Measurements from ENCODE around the gene MARCHF9. TPM values are rescaled to one million over a fixed set of nuclear protein-coding genes. Genes with fewer than 3 reads are reported as not detected.

The MARCHF9 gene
- total RNA-seq, 1 experiment from 2014 or later: 30.3 TPM

DNA sequence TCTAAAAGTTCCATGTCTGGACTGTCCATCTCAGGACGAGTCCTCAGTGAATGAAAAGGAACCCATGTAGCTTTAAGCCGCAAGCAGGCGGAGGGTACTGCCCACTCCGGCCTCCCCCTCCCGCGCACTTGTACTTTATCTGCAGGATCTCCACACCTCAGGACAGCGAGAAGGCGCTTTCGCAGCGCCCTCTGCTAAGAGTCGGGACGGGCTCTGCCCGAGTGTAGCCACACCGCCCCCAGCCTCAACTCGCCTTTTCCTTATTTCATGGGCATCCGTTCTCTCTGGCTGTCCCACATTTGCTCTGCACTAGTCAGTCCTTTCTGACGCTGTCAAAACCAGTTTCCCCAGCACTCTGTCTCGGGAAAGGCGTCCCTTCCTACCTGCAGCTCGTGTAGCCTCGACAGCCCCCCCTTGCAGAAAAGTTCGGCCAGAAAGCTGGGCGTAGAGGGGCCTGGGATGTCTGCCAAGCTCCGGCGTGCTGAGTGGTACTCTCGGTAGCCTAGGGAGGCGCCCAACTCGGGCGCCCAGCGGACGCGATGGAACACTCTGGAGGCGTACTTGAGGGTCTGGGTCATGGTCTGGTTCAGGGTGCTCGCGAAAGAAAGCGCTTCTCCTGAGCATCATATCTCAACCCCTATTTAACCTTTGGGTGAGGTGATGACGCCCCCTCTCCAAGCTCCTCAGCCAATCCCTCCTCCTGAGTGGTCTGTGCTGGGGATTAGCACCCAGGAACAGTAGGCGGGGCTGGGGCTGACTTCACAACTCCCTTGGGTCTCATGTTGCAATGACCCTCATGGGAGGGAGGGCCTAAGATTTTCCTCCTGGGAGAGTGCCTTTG, 11.8 kb downstream of the MARCHF9 start, which contains the start of gene CYP27B1:
TSS of gene CYP27B1 (minus strand) at position 615 of the 841 bp plus-strand sequence. CDS start at position 578, 37 bp downstream.
- Histone ChIP-seq H3K9me3 (ENCODE audit: low read length) (no peaks in the 10 kb centered on the region), H3K27me3 (ENCODE audit: low read length) (no peaks in the 10 kb centered on the region), H3K4me2 (ENCODE audit: low read depth, low read length, poor library complexity, severe bottlenecking) (no peak within 1 kb of the TSS), H2AFZ (ENCODE audit: low read length) (no peak within 1 kb of the TSS), H3K9ac (ENCODE audit: low read length) (no peak within 1 kb of the TSS), H3K4me3 (ENCODE audit: low read length) (no peak within 1 kb of the TSS), H3K27ac (ENCODE audit: low read length) (no peak within 1 kb of the TSS), H4K20me1 (ENCODE audit: insufficient read depth, low read depth, low read length) (no peaks in the 10 kb centered on the region), H3K79me2 (ENCODE audit: low read length) (peaks cover 11% of the 10 kb centered on the region), H3K36me3 (ENCODE audit: insufficient read depth, low read length) (peaks cover 4% of the 10 kb centered on the region; the same call in 1 of the 2 replicates), H3K9me2 (replicated peaks; ENCODE audit: insufficient read depth, low read length) (no peaks in the 10 kb centered on the region), H3K4me1 (ENCODE audit: low read length) (peaks cover 15% of the 10 kb centered on the region)
- DNase-seq: no peak

DNA sequence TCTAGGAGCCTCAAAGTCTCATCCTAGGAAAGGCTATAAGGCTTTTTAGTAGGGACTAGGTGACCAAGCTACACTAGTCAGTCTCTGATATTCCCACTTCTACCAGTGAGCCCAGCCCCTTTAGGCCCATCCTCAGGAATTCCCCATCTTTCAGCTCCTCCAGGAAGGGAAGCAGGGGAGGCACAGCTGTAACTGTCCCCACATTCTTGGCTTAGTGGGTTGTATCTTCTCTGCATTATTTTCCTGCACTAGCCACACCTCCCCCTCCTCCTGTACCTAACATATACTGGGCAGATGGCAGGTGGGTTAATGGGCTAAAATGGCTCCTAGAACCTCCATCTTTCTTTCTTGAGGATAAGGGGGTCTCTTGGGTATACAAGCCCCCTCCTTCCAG, 12.4 kb downstream of the MARCHF9 start:
- Histone ChIP-seq H3K79me2 (ENCODE audit: low read length) (peaks cover 11% of the 10 kb centered on the region), H3K4me3 (ENCODE audit: low read length) (no peak overlapping the region), H3K4me2 (ENCODE audit: low read depth, low read length, poor library complexity, severe bottlenecking) (no peak overlapping the region), H3K36me3 (ENCODE audit: insufficient read depth, low read length) (peaks cover 4% of the 10 kb centered on the region; the same call in 1 of the 2 replicates), H3K9me2 (replicated peaks; ENCODE audit: insufficient read depth, low read length) (no peaks in the 10 kb centered on the region), H3K27me3 (ENCODE audit: low read length) (no peaks in the 10 kb centered on the region), H3K27ac (ENCODE audit: low read length) (no peak overlapping the region), H3K9me3 (ENCODE audit: low read length) (no peaks in the 10 kb centered on the region), H3K4me1 (ENCODE audit: low read length) (peaks cover 16% of the 10 kb centered on the region), H2AFZ (ENCODE audit: low read length) (no peak overlapping the region), H4K20me1 (ENCODE audit: insufficient read depth, low read depth, low read length) (no peaks in the 10 kb centered on the region), H3K9ac (ENCODE audit: low read length) (no peak overlapping the region)
- DNase-seq: no peak

DNA sequence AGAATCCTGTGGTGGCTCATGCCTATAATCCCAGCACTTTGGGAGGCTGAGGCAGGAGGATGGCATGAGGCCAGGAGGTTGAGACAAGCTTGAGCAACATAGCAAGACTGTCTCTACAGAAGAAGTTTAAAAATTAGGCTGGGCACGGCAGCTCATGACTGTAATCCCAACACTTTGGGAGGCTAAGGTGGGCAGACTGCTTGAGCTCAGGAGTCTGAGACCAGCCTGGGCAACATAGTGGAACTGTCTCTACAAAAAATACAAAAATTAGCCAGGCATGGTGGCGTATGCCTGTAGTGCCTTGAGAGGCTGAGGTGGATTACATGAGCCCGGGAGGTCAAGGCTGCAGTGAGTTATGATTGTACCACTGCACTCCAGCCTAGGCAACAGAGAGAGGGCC, 13.0 kb downstream of the MARCHF9 start:
- Histone ChIP-seq H3K4me3 (ENCODE audit: low read length) (no peak overlapping the region), H4K20me1 (ENCODE audit: insufficient read depth, low read depth, low read length) (no peaks in the 10 kb centered on the region), H3K36me3 (ENCODE audit: insufficient read depth, low read length) (peaks cover 4% of the 10 kb centered on the region; the same call in 1 of the 2 replicates), H3K9me3 (ENCODE audit: low read length) (no peaks in the 10 kb centered on the region), H3K4me2 (ENCODE audit: low read depth, low read length, poor library complexity, severe bottlenecking) (no peak overlapping the region), H3K9ac (ENCODE audit: low read length) (no peak overlapping the region), H3K9me2 (replicated peaks; ENCODE audit: insufficient read depth, low read length) (no peaks in the 10 kb centered on the region), H3K27me3 (ENCODE audit: low read length) (no peaks in the 10 kb centered on the region), H3K4me1 (ENCODE audit: low read length) (peaks cover 22% of the 10 kb centered on the region), H3K27ac (ENCODE audit: low read length) (no peak overlapping the region), H2AFZ (ENCODE audit: low read length) (no peak overlapping the region), H3K79me2 (ENCODE audit: low read length) (peaks cover 15% of the 10 kb centered on the region)
- no peak for DNase-seq

- no peak overlapping the region for H3K27ac ChIP-seq (ENCODE audit: low read length)
- H2AFZ ChIP-seq (ENCODE audit: low read length): no peak overlapping the region
- no peaks in the 10 kb centered on the region for H3K9me3 ChIP-seq (ENCODE audit: low read length)
- H3K9me2 ChIP-seq (replicated peaks; ENCODE audit: insufficient read depth, low read length): no peaks in the 10 kb centered on the region
- H3K4me3 ChIP-seq (ENCODE audit: low read length): no peak overlapping the region
- peaks cover 16% of the 10 kb centered on the region for H3K79me2 ChIP-seq (ENCODE audit: low read length)
- no peak overlapping the region for H3K9ac ChIP-seq (ENCODE audit: low read length)
- H4K20me1 ChIP-seq (ENCODE audit: insufficient read depth, low read depth, low read length): no peaks in the 10 kb centered on the region
- H3K4me1 ChIP-seq (ENCODE audit: low read length): peaks cover 31% of the 10 kb centered on the region
- no peaks in the 10 kb centered on the region for H3K27me3 ChIP-seq (ENCODE audit: low read length)
- H3K4me2 ChIP-seq (ENCODE audit: low read depth, low read length, poor library complexity, severe bottlenecking): no peak overlapping the region
- H3K36me3 ChIP-seq (ENCODE audit: insufficient read depth, low read length): peaks cover 4% of the 10 kb centered on the region; the same call in 1 of the 2 replicates
- no peak for DNase-seq
Measured at GRCh38 chr12:57769594-57769993, 14.7 kb downstream of the MARCHF9 start.

DNA sequence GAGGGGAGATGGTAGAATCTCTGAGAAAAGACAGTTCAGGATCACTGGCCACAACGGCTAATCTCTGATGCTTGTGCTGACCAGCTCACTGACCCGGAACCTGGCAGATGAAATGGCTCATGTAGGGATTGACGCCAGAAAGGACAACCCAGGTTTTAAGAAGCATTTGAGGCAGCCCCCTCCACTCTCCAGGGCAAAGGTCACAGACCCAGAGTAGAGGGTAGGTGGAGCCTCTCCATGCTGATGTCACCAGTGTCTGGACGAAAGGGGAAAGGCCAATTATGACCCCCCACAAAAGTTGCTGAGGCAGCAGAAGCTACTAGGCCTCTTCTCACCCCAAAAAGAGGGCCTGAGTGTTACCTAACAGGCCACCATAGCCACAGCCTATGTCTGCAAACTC, 15.8 kb downstream of the MARCHF9 start:
- no peaks in the 10 kb centered on the region for H3K9me3 ChIP-seq (ENCODE audit: low read length)
- H3K27me3 ChIP-seq (ENCODE audit: low read length): no peaks in the 10 kb centered on the region
- peaks cover 27% of the 10 kb centered on the region for H3K4me1 ChIP-seq (ENCODE audit: low read length)
- no peak overlapping the region for H3K27ac ChIP-seq (ENCODE audit: low read length)
- H2AFZ ChIP-seq (ENCODE audit: low read length): no peak overlapping the region
- H3K4me3 ChIP-seq (ENCODE audit: low read length): peak overlapping the region; percentile 94
- H3K4me2 ChIP-seq (ENCODE audit: low read depth, low read length, poor library complexity, severe bottlenecking): peak overlapping the region; percentile 80
- H3K9me2 ChIP-seq (replicated peaks; ENCODE audit: insufficient read depth, low read length): no peaks in the 10 kb centered on the region
- no peak for DNase-seq
- peaks cover 16% of the 10 kb centered on the region for H3K79me2 ChIP-seq (ENCODE audit: low read length)
- H4K20me1 ChIP-seq (ENCODE audit: insufficient read depth, low read depth, low read length): no peaks in the 10 kb centered on the region
- H3K36me3 ChIP-seq (ENCODE audit: insufficient read depth, low read length): peaks cover 4% of the 10 kb centered on the region; the same call in 1 of the 2 replicates
- peak overlapping the region; percentile 85 for H3K9ac ChIP-seq (ENCODE audit: low read length)

- Histone ChIP-seq H3K36me3 (ENCODE audit: insufficient read depth, low read length) (peaks cover 4% of the 10 kb centered on the region; the same call in 1 of the 2 replicates), H3K4me2 (ENCODE audit: low read depth, low read length, poor library complexity, severe bottlenecking) (peak overlapping the region; percentile 80), H3K9me2 (replicated peaks; ENCODE audit: insufficient read depth, low read length) (no peaks in the 10 kb centered on the region), H3K4me3 (ENCODE audit: low read length) (peak overlapping the region; percentile 94), H3K79me2 (ENCODE audit: low read length) (peaks cover 16% of the 10 kb centered on the region), H3K4me1 (ENCODE audit: low read length) (peaks cover 27% of the 10 kb centered on the region), H2AFZ (ENCODE audit: low read length) (peak overlapping the region; percentile 93), H4K20me1 (ENCODE audit: insufficient read depth, low read depth, low read length) (no peaks in the 10 kb centered on the region), H3K9me3 (ENCODE audit: low read length) (no peaks in the 10 kb centered on the region), H3K27me3 (ENCODE audit: low read length) (no peaks in the 10 kb centered on the region), H3K9ac (ENCODE audit: low read length) (peak overlapping the region; percentile 85), H3K27ac (ENCODE audit: low read length) (peak overlapping the region; percentile 47; the same call in 1 of the 2 replicates)
- peak; percentile 98 for DNase-seq
Measured at GRCh38 chr12:57771236-57771872, 16.5 kb downstream of the MARCHF9 start.

DNA sequence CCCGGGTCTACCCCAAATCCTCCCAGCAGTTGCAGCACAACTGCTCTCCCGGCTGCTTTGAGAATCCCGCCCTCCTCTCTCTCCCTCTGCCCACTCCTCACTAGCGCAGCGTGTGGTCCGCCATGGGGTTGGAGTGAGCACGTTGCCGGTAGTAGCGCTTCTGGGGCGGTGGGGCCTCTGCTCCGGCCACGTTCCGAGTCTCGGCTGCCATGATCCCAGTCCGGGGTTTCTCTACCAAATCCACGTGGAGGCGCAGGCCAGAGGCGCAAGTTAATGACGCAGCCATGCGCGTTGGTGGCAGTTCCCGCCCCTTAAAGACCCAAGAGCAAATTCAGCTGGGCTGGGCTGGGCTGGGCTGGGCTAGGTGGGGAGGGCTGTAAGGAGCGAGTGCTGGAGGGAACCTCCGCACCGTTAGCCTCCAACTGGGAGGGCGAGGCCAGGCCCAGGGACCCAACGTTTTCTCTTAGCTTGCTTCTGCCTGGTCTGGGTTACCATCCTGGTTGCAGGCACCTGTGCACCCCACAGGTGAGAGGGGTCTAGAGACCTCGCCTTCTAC, 17.0 kb downstream of the MARCHF9 start, which contains the start of gene METTL1:
TSS of gene METTL1 (minus strand) at position 233 of the 556 bp plus-strand sequence. CDS start at position 211, 22 bp downstream.
- Histone ChIP-seq H3K36me3 (ENCODE audit: insufficient read depth, low read length) (peaks cover 4% of the 10 kb centered on the region; the same call in 1 of the 2 replicates), H3K9ac (ENCODE audit: low read length) (peak within 1 kb of the TSS; percentile 85), H3K9me3 (ENCODE audit: low read length) (no peaks in the 10 kb centered on the region), H2AFZ (ENCODE audit: low read length) (peak within 1 kb of the TSS; percentile 94), H3K27me3 (ENCODE audit: low read length) (no peaks in the 10 kb centered on the region), H3K4me3 (ENCODE audit: low read length) (peak within 1 kb of the TSS; percentile 94), H3K27ac (ENCODE audit: low read length) (peak within 1 kb of the TSS; percentile 47; the same call in 1 of the 2 replicates), H3K4me2 (ENCODE audit: low read depth, low read length, poor library complexity, severe bottlenecking) (peak within 1 kb of the TSS; percentile 80), H3K9me2 (replicated peaks; ENCODE audit: insufficient read depth, low read length) (no peaks in the 10 kb centered on the region), H4K20me1 (ENCODE audit: insufficient read depth, low read depth, low read length) (no peaks in the 10 kb centered on the region), H3K4me1 (ENCODE audit: low read length) (peaks cover 27% of the 10 kb centered on the region), H3K79me2 (ENCODE audit: low read length) (peaks cover 16% of the 10 kb centered on the region)
- DNase-seq: peak; percentile 99
